Measurements from ENCODE around the gene DMKN.

DMKN gene

DNA sequence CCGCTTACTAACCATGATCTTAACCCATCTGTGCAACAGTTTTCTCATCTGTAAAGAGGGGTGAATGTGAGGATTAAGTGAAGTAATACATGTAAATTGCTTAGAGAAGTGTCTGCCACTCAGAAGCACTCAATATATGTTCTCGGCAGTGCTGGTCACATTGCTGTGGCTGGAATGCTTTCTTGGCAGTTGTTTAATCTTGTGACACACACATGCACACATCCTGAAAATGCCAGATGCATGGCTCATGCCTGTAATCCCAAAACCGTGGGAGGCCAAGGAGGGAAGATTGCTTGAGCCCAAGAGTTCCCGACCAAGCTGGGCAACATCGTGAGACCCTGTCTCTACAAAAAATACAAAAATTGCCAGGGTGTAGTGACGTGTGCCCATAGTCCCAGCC is 4.9 kb upstream of the DMKN start:
- H3K4me1 ChIP-seq (ENCODE audit: insufficient read depth, poor library complexity, severe bottlenecking) = peaks cover 7% of the 10 kb centered on the region
- H3K27ac ChIP-seq (ENCODE audit: poor library complexity, severe bottlenecking) = peak overlapping the region; percentile 6
- ATAC-seq (ENCODE audit: low read depth) (peak; percentile 69), DNase-seq (ENCODE audit: low spot score) (no peak)
- H3K9me3 ChIP-seq (ENCODE audit: severe bottlenecking) = no peaks in the 10 kb centered on the region
- H3K27me3 ChIP-seq (ENCODE audit: insufficient read depth, poor library complexity, severe bottlenecking) = no peaks in the 10 kb centered on the region
- no peak overlapping the region for H3K4me3 ChIP-seq (ENCODE audit: severe bottlenecking)
- TF ChIP-seq, protein P1, sequence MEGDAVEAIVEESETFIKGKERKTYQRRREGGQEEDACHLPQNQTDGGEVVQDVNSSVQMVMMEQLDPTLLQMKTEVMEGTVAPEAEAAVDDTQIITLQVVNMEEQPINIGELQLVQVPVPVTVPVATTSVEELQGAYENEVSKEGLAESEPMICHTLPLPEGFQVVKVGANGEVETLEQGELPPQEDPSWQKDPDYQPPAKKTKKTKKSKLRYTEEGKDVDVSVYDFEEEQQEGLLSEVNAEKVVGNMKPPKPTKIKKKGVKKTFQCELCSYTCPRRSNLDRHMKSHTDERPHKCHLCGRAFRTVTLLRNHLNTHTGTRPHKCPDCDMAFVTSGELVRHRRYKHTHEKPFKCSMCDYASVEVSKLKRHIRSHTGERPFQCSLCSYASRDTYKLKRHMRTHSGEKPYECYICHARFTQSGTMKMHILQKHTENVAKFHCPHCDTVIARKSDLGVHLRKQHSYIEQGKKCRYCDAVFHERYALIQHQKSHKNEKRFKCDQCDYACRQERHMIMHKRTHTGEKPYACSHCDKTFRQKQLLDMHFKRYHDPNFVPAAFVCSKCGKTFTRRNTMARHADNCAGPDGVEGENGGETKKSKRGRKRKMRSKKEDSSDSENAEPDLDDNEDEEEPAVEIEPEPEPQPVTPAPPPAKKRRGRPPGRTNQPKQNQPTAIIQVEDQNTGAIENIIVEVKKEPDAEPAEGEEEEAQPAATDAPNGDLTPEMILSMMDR (IDR thresholded peaks at IDR 0.05; ENCODE audit: poor library complexity, severe bottlenecking) = no peak
- no peaks in the 10 kb centered on the region for H3K36me3 ChIP-seq (ENCODE audit: low read depth)

DNA sequence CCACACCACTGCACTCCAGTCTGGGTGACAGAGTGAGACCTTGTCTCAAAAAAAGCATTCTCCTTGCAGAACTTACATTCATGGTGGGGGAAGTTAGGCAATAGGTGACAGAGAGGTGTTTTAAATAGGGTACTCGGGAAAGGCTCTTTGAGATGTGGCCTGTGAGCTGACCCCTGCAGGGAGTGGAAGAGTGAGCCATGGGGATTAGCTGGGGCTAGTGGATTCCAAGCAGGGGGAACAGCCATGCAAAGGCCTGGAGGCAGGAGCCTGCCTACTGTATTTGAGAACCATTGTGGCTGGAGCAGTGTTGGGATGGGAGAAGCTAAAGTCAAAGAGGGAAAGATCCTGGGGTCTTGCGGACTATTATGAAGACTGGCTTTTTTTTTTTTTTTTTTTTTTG is 3.9 kb upstream of the DMKN start:
- TF ChIP-seq, protein P1 (IDR thresholded peaks at IDR 0.05; ENCODE audit: poor library complexity, severe bottlenecking) = no peak

DNA sequence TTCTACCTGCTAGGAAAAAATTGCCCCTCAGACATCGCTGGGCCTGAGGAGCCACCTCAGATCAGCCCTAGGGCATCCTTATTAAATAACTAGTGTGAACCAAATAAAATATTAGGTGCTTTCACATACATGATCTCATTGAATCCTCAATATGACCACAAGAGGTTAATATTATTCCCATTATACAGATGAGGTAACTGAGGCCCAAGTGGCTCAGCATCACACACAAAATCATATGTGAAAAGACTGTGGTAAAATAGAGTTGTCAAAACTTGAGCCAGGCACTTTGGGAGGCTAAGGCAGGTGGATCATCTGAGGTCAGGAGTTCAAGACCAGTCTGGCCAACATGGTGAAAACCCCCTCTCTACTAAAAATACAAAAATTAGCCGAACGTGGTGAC is 2.9 kb upstream of the DMKN start:
- H3K4me3 ChIP-seq (ENCODE audit: severe bottlenecking) = no peak overlapping the region
- peaks cover 7% of the 10 kb centered on the region for H3K4me1 ChIP-seq (ENCODE audit: insufficient read depth, poor library complexity, severe bottlenecking)
- no peaks in the 10 kb centered on the region for H3K36me3 ChIP-seq (ENCODE audit: low read depth)
- TF ChIP-seq, protein P1 (IDR thresholded peaks at IDR 0.05; ENCODE audit: poor library complexity, severe bottlenecking) = no peak
- H3K27ac ChIP-seq (ENCODE audit: poor library complexity, severe bottlenecking) = no peak overlapping the region
- no peaks in the 10 kb centered on the region for H3K9me3 ChIP-seq (ENCODE audit: severe bottlenecking)
- ATAC-seq (ENCODE audit: low read depth) = no peak
- DNase-seq (ENCODE audit: low spot score) = no peak
- H3K27me3 ChIP-seq (ENCODE audit: insufficient read depth, poor library complexity, severe bottlenecking) = no peaks in the 10 kb centered on the region

More for the DNA sequence above, 3.9 kb upstream of the DMKN start:
- no peaks in the 10 kb centered on the region for H3K36me3 ChIP-seq (ENCODE audit: low read depth)
- no peaks in the 10 kb centered on the region for H3K27me3 ChIP-seq (ENCODE audit: insufficient read depth, poor library complexity, severe bottlenecking)
- ATAC-seq (ENCODE audit: low read depth) = no peak
- H3K9me3 ChIP-seq (ENCODE audit: severe bottlenecking) = no peaks in the 10 kb centered on the region
- no peak overlapping the region for H3K4me3 ChIP-seq (ENCODE audit: severe bottlenecking)
- H3K27ac ChIP-seq (ENCODE audit: poor library complexity, severe bottlenecking) = no peak overlapping the region
- DNase-seq (ENCODE audit: low spot score) = no peak
- H3K4me1 ChIP-seq (ENCODE audit: insufficient read depth, poor library complexity, severe bottlenecking) = peaks cover 7% of the 10 kb centered on the region

DNA sequence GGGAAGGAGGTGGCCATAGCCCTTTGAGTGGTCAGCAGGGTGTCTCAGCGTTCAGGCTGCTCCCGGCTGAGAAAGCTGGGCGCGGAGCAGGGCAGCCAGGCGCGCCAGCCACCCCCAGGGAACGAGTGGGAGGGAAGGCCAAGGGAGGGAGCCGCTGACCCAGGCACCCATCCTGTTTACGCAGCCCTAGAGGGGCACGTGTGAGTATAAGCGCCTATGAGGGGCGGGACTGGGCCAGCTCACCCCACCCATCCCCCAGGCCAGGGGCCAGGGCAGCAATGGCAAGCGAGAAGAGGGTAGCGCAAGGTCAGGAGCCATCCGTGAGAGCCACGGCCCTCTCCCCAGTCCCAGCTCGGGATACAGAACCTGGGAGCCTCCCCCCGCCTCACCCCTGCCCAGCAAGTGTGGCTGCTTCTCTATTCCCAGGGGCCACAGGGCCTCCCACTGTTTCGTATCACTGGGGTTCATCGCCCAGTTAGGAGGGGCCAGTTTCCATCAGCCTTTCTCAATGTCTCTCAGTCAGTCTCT is 897 bp upstream of the DMKN start:
- no peak for ATAC-seq (ENCODE audit: low read depth)
- H3K27me3 ChIP-seq (ENCODE audit: insufficient read depth, poor library complexity, severe bottlenecking) = no peaks in the 10 kb centered on the region
- no peaks in the 10 kb centered on the region; the same call in 1 of the 2 replicates for H3K36me3 ChIP-seq (ENCODE audit: low read depth)
- TF ChIP-seq, protein P1 (IDR thresholded peaks at IDR 0.05; ENCODE audit: poor library complexity, severe bottlenecking) = no peak
- peaks cover 7% of the 10 kb centered on the region for H3K4me1 ChIP-seq (ENCODE audit: insufficient read depth, poor library complexity, severe bottlenecking)
- no peaks in the 10 kb centered on the region for H3K9me3 ChIP-seq (ENCODE audit: severe bottlenecking)
- DNase-seq (ENCODE audit: low spot score) = no peak
- H3K4me3 ChIP-seq (ENCODE audit: severe bottlenecking) = no peak overlapping the region
- no peak overlapping the region for H3K27ac ChIP-seq (ENCODE audit: poor library complexity, severe bottlenecking)

DNA sequence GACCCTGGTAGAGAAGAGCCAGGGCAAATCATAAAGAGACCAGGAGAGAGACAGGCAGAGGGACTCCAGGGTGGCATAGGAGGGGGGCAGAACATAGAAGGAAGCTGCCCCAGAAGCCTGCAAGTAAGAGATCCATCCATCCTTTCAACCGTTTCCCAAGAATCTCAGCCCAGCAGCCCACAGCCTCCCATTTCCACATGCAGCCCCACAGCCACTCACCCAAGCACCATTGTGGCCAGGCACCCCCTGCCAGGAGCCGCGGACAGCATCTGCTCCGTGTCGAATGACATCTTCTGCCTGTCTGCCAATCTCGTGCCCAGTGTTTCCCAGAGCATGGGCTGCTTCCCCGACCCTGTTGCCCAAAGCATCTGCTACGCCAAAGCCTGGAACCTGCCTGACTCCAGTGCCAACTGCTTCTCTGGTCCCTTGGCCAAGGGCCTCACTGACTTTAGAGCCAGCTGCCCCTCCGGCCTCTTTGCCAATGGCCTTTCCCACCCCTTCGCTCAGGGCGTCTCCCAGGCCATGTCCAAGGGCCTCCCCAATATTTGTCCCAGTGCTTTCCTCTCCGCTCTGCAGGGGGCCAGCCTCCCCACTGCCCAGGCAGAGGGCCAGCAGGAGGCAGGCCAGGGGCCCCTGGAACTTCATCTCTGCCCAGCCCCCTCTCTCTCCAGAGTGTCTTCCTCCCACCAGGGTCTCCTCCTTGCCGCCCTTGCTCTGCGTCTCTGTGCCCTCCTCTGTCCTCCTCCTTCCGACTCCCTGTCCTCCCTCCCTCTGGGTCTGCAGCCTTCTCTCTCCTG is 420 bp downstream of the DMKN start:
- H3K4me3 ChIP-seq (ENCODE audit: severe bottlenecking) = no peak overlapping the region
- peaks cover 9% of the 10 kb centered on the region for H3K4me1 ChIP-seq (ENCODE audit: insufficient read depth, poor library complexity, severe bottlenecking)
- peaks cover 10% of the 10 kb centered on the region for H3K36me3 ChIP-seq (ENCODE audit: low read depth)
- TF ChIP-seq, protein P1 (IDR thresholded peaks at IDR 0.05; ENCODE audit: poor library complexity, severe bottlenecking) = no peak
- DNase-seq (ENCODE audit: low spot score) (no peak), ATAC-seq (ENCODE audit: low read depth) (no peak)
- no peaks in the 10 kb centered on the region for H3K9me3 ChIP-seq (ENCODE audit: severe bottlenecking)
- no peaks in the 10 kb centered on the region for H3K27me3 ChIP-seq (ENCODE audit: insufficient read depth, poor library complexity, severe bottlenecking)
- no peak overlapping the region for H3K27ac ChIP-seq (ENCODE audit: poor library complexity, severe bottlenecking)

All from RWPE2 (cell line).